HG02642 (cell line): ENCODE data around the gene COX7C.
"Not testable (repeated sequence)": the region's sequence is repeated elsewhere in the genome, so short reads cannot be mapped to it uniquely, and the experiment has no call there.

Experiments used
- ATAC-seq: cut with Tn5 transposase; IDR thresholded peaks from one replicate; pipeline ENCODE4 v1.9.1; 2021; ENCODE audit warnings: mild to moderate bottlenecking; ENCODE audit not compliant: unreplicated experiment, poor library complexity

COX7C gene

DNA sequence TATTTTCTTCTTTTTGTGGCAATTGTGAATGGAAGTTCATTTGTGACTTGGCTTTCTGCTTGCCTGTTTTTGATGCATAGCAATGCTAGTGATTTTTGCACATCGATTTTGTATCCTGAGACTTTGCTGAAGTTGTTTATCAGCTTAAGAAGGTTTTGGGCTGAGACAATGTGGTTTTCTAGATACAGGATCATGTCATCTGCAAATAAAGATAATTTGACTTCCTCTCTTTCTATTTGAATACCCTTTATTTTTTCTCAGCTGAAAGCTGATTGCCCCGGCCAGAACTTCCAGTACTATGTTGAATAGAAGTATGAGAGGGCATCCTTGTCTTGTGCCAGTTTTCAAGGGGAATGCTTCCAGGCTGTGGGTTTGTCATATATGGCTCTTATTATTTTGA, 43.0 kb downstream of the COX7C start:
- ATAC-seq = not testable (repeated sequence)

GRCh38 chr5:86664173-86664572, 46.4 kb downstream of the COX7C start:
- ATAC-seq = no peak

GRCh38 chr5:86665984-86666760, 48.4 kb downstream of the COX7C start:
- no peak for ATAC-seq

GRCh38 chr5:86666981-86667380, 49.2 kb downstream of the COX7C start:
- ATAC-seq = no peak
